B cell (primary cell): Measurements from ENCODE around the gene TMEM168. TPM values are rescaled to one million over a fixed set of nuclear protein-coding genes. Genes with fewer than 3 reads are reported as not detected.

Source experiments
- ATAC-seq: fragments of 200-7000 bp; cut with Tn5 transposase; one replicate; pipeline ENCODE4 v1.10.0; 2021; ENCODE audit warnings: low read depth, mild to moderate bottlenecking, moderate number of reproducible peaks, moderate library complexity
- CTCF ChIA-PET: fragments of 350-600 bp; sonication (Branson Sonifier 250); formaldehyde crosslinking; loops from one replicate; lab custom pipeline; 2021; ENCODE audit warnings: antibody characterized with exemption, inconsistent platforms; lab: Charles Lee
- POLR2A ChIA-PET: fragments of 350-600 bp; sonication (Branson Sonifier 250); formaldehyde crosslinking; loops from one replicate; lab custom pipeline; 2021; ENCODE audit warnings: antibody characterized with exemption; lab: Charles Lee
- DNase-seq: peaks from one replicate; pipeline ENCODE4 v3.0.0; 2013
- H2AFZ ChIP-seq: 2 replicates; pipeline ENCODE4 v1.6.1; 2012; ENCODE audit warnings: mild to moderate bottlenecking, low read depth, low read length; ENCODE audit not compliant: insufficient read depth, poor library complexity, severe bottlenecking
- H3K27ac ChIP-seq, 2 donors: 1 replicate in 1 of 2; 2 replicates in 1 of 2; pipeline ENCODE4 v1.5.1; 2012 to 2013; ENCODE audit warnings: low read length in 2 of 2, mild to moderate bottlenecking in 2 of 2, moderate library complexity in 1 of 2
- H3K27me3 ChIP-seq, 4 experiments: fragments of 200-600 bp in 1 of 4; sonication (generic) in 1 of 4; replicated peaks in 1 of 4; 1 replicate in 2 of 4; 2 replicates in 2 of 4; pipeline versions ENCODE4 v1.6.1 to v1.7.0; 2013 to 2016; ENCODE audit warnings: low read length in 3 of 4, mild to moderate bottlenecking in 2 of 4, mixed read lengths in 1 of 4, moderate library complexity in 1 of 4; ENCODE audit not compliant: insufficient read depth in 4 of 4, control insufficient read depth in 3 of 4; ENCODE audit errors: control extremely low read depth in 1 of 4
- H3K36me3 ChIP-seq, 2 experiments: replicated peaks in 1 of 2; 1 replicate in 1 of 2; 2 replicates in 1 of 2; pipeline versions ENCODE4 v1.6.1 to v1.7.1; 2013; ENCODE audit warnings: low read length in 1 of 2; ENCODE audit not compliant: insufficient read depth in 2 of 2, control insufficient read depth in 1 of 2; ENCODE audit errors: control extremely low read depth in 1 of 2, extremely low read depth in 1 of 2
- H3K4me1 ChIP-seq, 2 donors: fragments of 200-600 bp in 1 of 2; sonication (generic) in 1 of 2; 1 replicate in 1 of 2; 2 replicates in 1 of 2; pipeline versions ENCODE4 v1.5.1 to v1.6.1; 2013 to 2017; ENCODE audit warnings: low read length in 2 of 2; ENCODE audit not compliant: control insufficient read depth in 2 of 2, insufficient read depth in 2 of 2
- H3K4me2 ChIP-seq: replicated peaks from 2 replicates; pipeline ENCODE3; 2012; ENCODE audit warnings: mild to moderate bottlenecking, low read depth, low read length; ENCODE audit not compliant: poor library complexity, severe bottlenecking
- H3K4me3 ChIP-seq, 5 experiments: fragments of 200-600 bp in 1 of 5; sonication (generic) in 1 of 5; 1 replicate in 3 of 5; 2 replicates in 2 of 5; pipeline versions ENCODE4 v1.5.1 to v1.7.0; 2011 to 2016; ENCODE audit warnings: low read length in 4 of 5, mild to moderate bottlenecking in 4 of 5, low read depth in 2 of 5, control low read depth in 1 of 5, moderate library complexity in 1 of 5; ENCODE audit not compliant: insufficient read depth in 1 of 5; ENCODE audit errors: control extremely low read depth in 1 of 5, extremely low read depth in 1 of 5
- H3K79me2 ChIP-seq: fragments of 200-600 bp; sonication (generic); one replicate; pipeline ENCODE4 v1.6.0; 2016; ENCODE audit warnings: low read length; ENCODE audit not compliant: control insufficient read depth, insufficient read depth
- H3K9ac ChIP-seq: fragments of 200-600 bp; sonication (generic); 2 replicates; pipeline ENCODE4 v1.6.1; 2017; ENCODE audit warnings: mild to moderate bottlenecking, low read length, moderate library complexity
- H3K9me3 ChIP-seq, 3 donors: one replicate each; pipeline versions ENCODE4 v1.6.1 to v1.7.1; 2013; ENCODE audit warnings: low read length in 2 of 3; ENCODE audit not compliant: control insufficient read depth in 2 of 3, insufficient read depth in 1 of 3; ENCODE audit errors: control extremely low read depth in 1 of 3
- H4K20me1 ChIP-seq: 2 replicates; pipeline ENCODE4 v1.6.0; 2012; ENCODE audit warnings: mild to moderate bottlenecking, low read length; ENCODE audit not compliant: insufficient read depth, control insufficient read depth, poor library complexity, severe bottlenecking
- H3K27ac Mint-ChIP-seq: one replicate; pipeline ENCODE4 v1.8.0; 2021; ENCODE audit warnings: mixed read lengths
- H3K27me3 Mint-ChIP-seq: one replicate; pipeline ENCODE4 v1.8.0; 2021; ENCODE audit warnings: mixed read lengths
- H3K4me1 Mint-ChIP-seq: one replicate; pipeline ENCODE4 v1.8.0; 2021; ENCODE audit warnings: mixed read lengths
- H3K4me3 Mint-ChIP-seq: one replicate; pipeline ENCODE4 v1.8.0; 2021; ENCODE audit warnings: mixed read lengths
- H3K9me3 Mint-ChIP-seq: one replicate; pipeline ENCODE4 v1.8.0; 2022; ENCODE audit warnings: mixed read lengths; ENCODE audit not compliant: insufficient read depth
- CTCF ChIP-seq: fragments of 200-600 bp; IDR thresholded peaks from one replicate; pipeline ENCODE4 v1.8.0; 2022; ENCODE audit warnings: antibody characterized with exemption, mild to moderate bottlenecking
- EZH2 ChIP-seq: IDR thresholded peaks from 2 replicates; pipeline ENCODE4 v1.6.1; 2012; ENCODE audit warnings: borderline replicate concordance, low read depth, mild to moderate bottlenecking, moderate library complexity, low read length; ENCODE audit not compliant: insufficient read depth, poor library complexity, severe bottlenecking
- WGBS: methylation state at CpG from one replicate; pipeline ENCODE4 v1.1.5; 2013; ENCODE audit warnings: missing lambda C conversion rate; ENCODE audit not compliant: insufficient coverage; 5-methylcytosine and 5-hydroxymethylcytosine counted together
- intact Hi-C: fragments of 100-400 bp; cut with micrococcal nuclease; formaldehyde crosslinking; loops from one replicate; pipeline ENCODE4 v1.10.0; 2022
- polyA plus RNA-seq: library from polyadenylated mRNA; depleted of rRNA; stranded (reverse); fragments of >200 nt; gene quantifications from 2 replicates; pipeline ENCODE4 v1.2.3, GENCODE V29; 2012
- total RNA-seq, 2 donors: library from RNA; stranded (reverse); fragments of 120-200 nt in 1 of 2; gene quantifications; 1 replicate in 1 of 2; 2 replicates in 1 of 2; pipeline versions ENCODE4 v1.2.3 to v1.2.4, GENCODE V29; 2013 to 2022

The TMEM168 gene
- total and polyA plus RNA-seq, 2 donors (not counting 1 experiment from before 2014, with no cell fraction given): 12.7 to 31.8 TPM

- Mint-ChIP-seq H3K27ac (no peak overlapping the region), H3K9me3 (no peaks in the 10 kb centered on the region), H3K4me1 (peaks cover 3% of the 10 kb centered on the region), H3K27me3 (no peaks in the 10 kb centered on the region), H3K4me3 (no peak overlapping the region)
- ChIA-PET CTCF (no interaction called here), POLR2A (no interaction called here)
- Histone ChIP-seq H3K4me3 (no peak overlapping the region), H3K9me3 (no peaks in the 10 kb centered on the region), H3K27me3 (no peaks in the 10 kb centered on the region), H3K4me1 (peaks cover under 1 to 3% of the 10 kb centered on the region in 2 donors), H2AFZ (no peak overlapping the region), H4K20me1 (no peaks in the 10 kb centered on the region), H3K27ac (no peak overlapping the region), H3K36me3 (peaks cover 0 to 4% of the 10 kb centered on the region in 2 experiments), H3K79me2 (no peaks in the 10 kb centered on the region), H3K9ac (no peak overlapping the region), H3K4me2 (no peak overlapping the region)
- no peak for DNase-seq
- TF ChIP-seq EZH2 (no peak), CTCF (no peak)
- 83% methylated on average over 1 of the region's 4 CpGs for WGBS
- intact Hi-C loops: no loop called here
- ATAC-seq: no peak
Observed at GRCh38 chr7:112770051-112770450, 20.1 kb downstream of the TMEM168 start.

- Histone ChIP-seq H3K27ac (no peak overlapping the region), H3K9me3 (no peaks in the 10 kb centered on the region), H4K20me1 (no peaks in the 10 kb centered on the region), H3K27me3 (no peaks in the 10 kb centered on the region), H3K9ac (no peak overlapping the region), H3K4me3 (no peak overlapping the region), H2AFZ (no peak overlapping the region), H3K36me3 (no peaks in the 10 kb centered on the region), H3K4me1 (peaks cover 3 to 5% of the 10 kb centered on the region in 2 donors), H3K79me2 (no peaks in the 10 kb centered on the region), H3K4me2 (no peak overlapping the region)
- ChIA-PET CTCF (no interaction called here), POLR2A (no interaction called here)
- H3K27me3 Mint-ChIP-seq: no peaks in the 10 kb centered on the region
- no peak overlapping the region for H3K27ac Mint-ChIP-seq
- no CpG with 5 or more reads among the region's 1 CpG for WGBS
- H3K4me1 Mint-ChIP-seq: peaks cover 5% of the 10 kb centered on the region
- TF ChIP-seq CTCF (no peak), EZH2 (no peak)
- no peaks in the 10 kb centered on the region for H3K9me3 Mint-ChIP-seq
- ATAC-seq (no peak), DNase-seq (no peak)
- no peak overlapping the region for H3K4me3 Mint-ChIP-seq
- intact Hi-C loops: no loop called here
Observed at GRCh38 chr7:112765105-112765504, 25.1 kb downstream of the TMEM168 start.
